Coronary artery (tissue), 2 donors: ENCODE data around the gene KRT81.
"Not testable (repeated sequence)": the region's sequence is repeated elsewhere in the genome, so short reads cannot be mapped to it uniquely, and the experiment has no call there.

Source experiments
- DNase-seq: peaks from one replicate; pipeline ENCODE4 v3.0.0-alpha.2; 2017; ENCODE audit warnings: low spot score
- H3K27ac ChIP-seq, 2 donors: fragments of 200-600 bp; sonication (generic); one replicate each; pipeline ENCODE4 v1.5.1; 2016 to 2019
- H3K4me3 ChIP-seq: fragments of 200-600 bp; sonication (generic); 2 replicates; pipeline ENCODE4 v1.5.1; 2016; ENCODE audit warnings: mild to moderate bottlenecking, moderate library complexity
- TF ChIP-seq, protein P1 (sequence below): fragments of 200-600 bp; sonication (generic); IDR thresholded peaks from one replicate; pipeline ENCODE4 v1.5.1; 2019; ENCODE audit warnings: antibody characterized with exemption

The KRT81 gene

GRCh38 chr12:52295663-52296062 lies 4.3 kb upstream of the KRT81 start:
- TF ChIP-seq, protein P1, sequence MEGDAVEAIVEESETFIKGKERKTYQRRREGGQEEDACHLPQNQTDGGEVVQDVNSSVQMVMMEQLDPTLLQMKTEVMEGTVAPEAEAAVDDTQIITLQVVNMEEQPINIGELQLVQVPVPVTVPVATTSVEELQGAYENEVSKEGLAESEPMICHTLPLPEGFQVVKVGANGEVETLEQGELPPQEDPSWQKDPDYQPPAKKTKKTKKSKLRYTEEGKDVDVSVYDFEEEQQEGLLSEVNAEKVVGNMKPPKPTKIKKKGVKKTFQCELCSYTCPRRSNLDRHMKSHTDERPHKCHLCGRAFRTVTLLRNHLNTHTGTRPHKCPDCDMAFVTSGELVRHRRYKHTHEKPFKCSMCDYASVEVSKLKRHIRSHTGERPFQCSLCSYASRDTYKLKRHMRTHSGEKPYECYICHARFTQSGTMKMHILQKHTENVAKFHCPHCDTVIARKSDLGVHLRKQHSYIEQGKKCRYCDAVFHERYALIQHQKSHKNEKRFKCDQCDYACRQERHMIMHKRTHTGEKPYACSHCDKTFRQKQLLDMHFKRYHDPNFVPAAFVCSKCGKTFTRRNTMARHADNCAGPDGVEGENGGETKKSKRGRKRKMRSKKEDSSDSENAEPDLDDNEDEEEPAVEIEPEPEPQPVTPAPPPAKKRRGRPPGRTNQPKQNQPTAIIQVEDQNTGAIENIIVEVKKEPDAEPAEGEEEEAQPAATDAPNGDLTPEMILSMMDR = no peak
- H3K4me3 ChIP-seq = no peak overlapping the region
- DNase-seq = peak; percentile 22
- H3K27ac ChIP-seq = no peak overlapping the region

DNA sequence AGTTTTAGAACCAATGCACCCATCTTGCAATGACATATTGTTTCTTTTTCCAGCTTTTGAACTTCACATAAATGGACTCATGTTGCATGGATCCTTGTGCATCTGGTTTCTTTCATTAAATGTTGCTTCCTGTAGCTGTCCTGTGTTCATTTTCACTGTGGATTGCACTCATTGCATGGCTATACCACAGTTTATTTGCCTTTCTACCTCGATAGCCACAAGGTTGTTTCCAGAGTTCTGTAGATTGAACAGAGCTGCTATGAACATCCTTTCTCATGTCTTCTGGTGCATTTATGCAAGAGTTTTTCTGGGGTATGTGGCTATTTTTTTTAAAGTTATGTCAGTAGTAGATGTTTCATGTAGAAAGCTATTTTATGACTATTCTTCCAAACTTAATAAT lies 3.5 kb upstream of the KRT81 start:
- DNase-seq = no peak
- TF ChIP-seq, protein P1 = no peak
- H3K4me3 ChIP-seq = no peak overlapping the region
- no peak overlapping the region for H3K27ac ChIP-seq

GRCh38 chr12:52293926-52294325 lies 2.6 kb upstream of the KRT81 start:
- Histone ChIP-seq H3K27ac (no peak overlapping the region), H3K4me3 (no peak overlapping the region)
- DNase-seq = peak; percentile 35
- TF ChIP-seq, protein P1 = no peak

GRCh38 chr12:52290483-52291134 lies 725 bp downstream of the KRT81 start:
- DNase-seq, H3K27ac ChIP-seq, H3K4me3 ChIP-seq: not testable (repeated sequence)

DNA sequence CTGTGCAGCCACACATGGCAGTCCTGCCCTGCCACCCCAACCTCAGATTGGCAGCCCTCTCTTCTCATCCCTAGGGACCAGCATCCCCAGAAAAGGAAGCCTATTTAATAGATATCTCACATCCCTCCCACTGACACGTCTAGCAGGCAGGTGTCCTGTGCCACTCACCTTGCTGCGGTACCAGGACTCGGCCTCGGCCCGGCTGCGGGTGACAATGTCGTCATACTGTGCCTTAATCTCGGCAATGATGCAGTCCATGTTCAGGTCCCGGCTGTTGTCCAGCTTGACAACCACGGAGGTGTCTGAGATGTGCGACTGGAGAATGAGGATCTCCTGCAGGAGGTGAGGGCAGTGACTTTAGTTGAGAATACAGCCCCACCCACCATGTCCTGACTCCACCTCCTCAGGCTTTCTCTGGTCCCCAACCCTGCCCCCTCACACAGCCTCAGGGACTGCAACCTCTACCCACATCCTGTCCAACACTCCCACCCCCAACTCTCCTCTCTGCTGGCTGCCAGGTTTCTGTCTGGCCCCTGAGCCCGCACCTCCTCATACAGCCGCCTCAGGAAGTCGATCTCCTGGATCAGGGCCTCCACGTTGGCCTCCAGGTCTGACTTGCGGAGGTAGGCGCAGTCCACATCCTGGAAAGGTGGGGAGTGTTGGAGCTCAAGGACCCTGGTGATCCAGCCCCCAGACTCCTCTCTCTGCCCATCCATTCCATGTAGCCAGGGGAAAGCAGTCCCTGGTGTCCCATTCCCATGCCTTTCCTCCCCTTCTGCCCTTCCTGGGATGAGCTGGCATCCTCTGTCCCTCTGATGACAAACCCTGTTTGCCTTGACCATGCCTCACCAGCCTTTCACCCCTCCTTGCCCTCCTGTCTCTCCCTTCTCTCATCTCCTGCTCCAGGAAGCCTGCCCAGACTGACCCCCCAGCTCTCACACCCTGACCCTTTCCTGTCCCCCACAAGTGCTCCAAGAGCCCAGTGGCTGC lies 3.2 kb downstream of the KRT81 start:
- DNase-seq = peak; percentile 46

DNA sequence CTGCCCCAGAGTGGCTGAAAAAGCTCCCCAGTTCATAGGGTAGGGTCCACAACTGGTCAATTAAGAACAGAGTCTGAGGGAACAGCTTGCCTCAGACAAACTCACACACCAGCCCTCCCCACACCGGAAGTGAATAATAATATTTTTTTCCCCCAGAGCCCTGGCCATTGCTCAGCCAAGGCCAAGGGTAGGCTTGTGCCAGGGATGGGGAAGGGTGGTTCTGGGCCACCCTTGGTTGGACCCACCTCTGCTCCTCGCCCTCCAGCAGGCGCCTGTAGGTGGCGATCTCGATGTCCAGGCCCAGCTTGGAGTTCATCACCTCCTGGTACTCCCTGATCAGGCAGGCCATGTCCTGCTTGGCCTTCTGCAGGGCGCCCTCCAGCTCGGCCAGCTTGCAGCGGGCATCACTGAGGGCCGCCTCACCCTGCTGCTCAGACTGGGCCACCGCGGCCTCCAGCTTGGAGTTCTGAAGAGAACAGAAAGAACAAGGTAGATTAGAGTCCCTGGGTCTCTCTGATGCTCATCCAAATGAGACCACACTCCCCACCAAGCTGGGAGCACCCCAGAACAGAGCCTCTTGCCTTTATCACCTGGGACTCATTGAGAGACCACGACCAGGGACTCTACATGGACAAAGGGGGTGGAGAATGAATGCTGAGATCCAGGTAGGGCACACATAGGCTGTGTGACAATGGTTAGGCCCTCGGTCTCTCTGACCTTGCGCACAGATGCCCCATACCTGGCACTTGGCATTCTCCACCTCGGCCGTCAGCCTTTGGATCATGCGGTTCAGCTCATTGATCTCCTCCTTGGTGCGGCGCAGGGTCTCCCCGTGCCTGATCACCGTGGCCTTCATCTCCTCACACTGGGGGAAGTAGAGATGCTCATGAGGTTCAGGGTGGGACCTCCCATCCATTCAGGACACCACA lies 4.2 kb downstream of the KRT81 start:
- H3K4me3 ChIP-seq, H3K27ac ChIP-seq: not testable (repeated sequence)
- peak; percentile 66 for DNase-seq

More for the DNA sequence above, 3.2 kb downstream of the KRT81 start:
- not testable (repeated sequence) for H3K4me3 ChIP-seq, H3K27ac ChIP-seq

- Histone ChIP-seq H3K27ac (no peak overlapping the region), H3K4me3 (no peak overlapping the region)
- TF ChIP-seq, protein P1 = no peak
- DNase-seq = peak; percentile 64
Observed at GRCh38 chr12:52285851-52286530, 5.3 kb downstream of the KRT81 start.
